H9 (cell line): ENCODE results near the gene PHF8. TPM values are rescaled to one million over a fixed set of nuclear protein-coding genes. Genes with fewer than 3 reads are reported as not detected.

ENCODE experiments used
- DNase-seq: peaks from one replicate; pipeline ENCODE4 v3.0.0-alpha.2; 2017
- H2AFZ ChIP-seq: one replicate; pipeline ENCODE4 v1.6.1; 2013; ENCODE audit warnings: mild to moderate bottlenecking, low read length, control low read depth, moderate library complexity
- H2AK5ac ChIP-seq: 2 replicates; pipeline ENCODE4 v1.6.1; 2013; ENCODE audit warnings: low read length, control low read depth, mixed read lengths; ENCODE audit not compliant: insufficient read length
- H2BK120ac ChIP-seq: one replicate; pipeline ENCODE4 v1.6.1; 2013; ENCODE audit warnings: low read depth, mild to moderate bottlenecking, low read length, control low read depth, inconsistent platforms; ENCODE audit not compliant: poor library complexity, severe bottlenecking
- H2BK12ac ChIP-seq: 2 replicates; pipeline ENCODE4 v1.6.1; 2013; ENCODE audit warnings: low read length, control low read depth, mixed read lengths, low read depth; ENCODE audit not compliant: insufficient read length
- H2BK15ac ChIP-seq: 2 replicates; pipeline ENCODE4 v1.6.1; 2013; ENCODE audit warnings: low read depth, low read length, control low read depth
- H2BK20ac ChIP-seq: one replicate; pipeline ENCODE4 v1.6.1; 2013; ENCODE audit warnings: low read depth, mild to moderate bottlenecking, low read length, control low read depth, inconsistent platforms; ENCODE audit not compliant: poor library complexity, severe bottlenecking
- H2BK5ac ChIP-seq: 2 replicates; pipeline ENCODE4 v1.6.1; 2013; ENCODE audit warnings: low read length, control low read depth, mixed read lengths; ENCODE audit not compliant: insufficient read length
- H3K14ac ChIP-seq: 2 replicates; pipeline ENCODE4 v1.6.1; 2013; ENCODE audit warnings: low read length, control low read depth; ENCODE audit not compliant: insufficient read depth
- H3K18ac ChIP-seq: 2 replicates; pipeline ENCODE4 v1.6.1; 2013; ENCODE audit warnings: low read depth, mild to moderate bottlenecking, mixed read lengths, low read length, control low read depth; ENCODE audit not compliant: insufficient read length
- H3K23ac ChIP-seq: 2 replicates; pipeline ENCODE4 v1.6.1; 2013; ENCODE audit warnings: low read length, control low read depth, mixed read lengths, low read depth; ENCODE audit not compliant: insufficient read length
- H3K23me2 ChIP-seq: 2 replicates; pipeline ENCODE4 v1.6.1; 2013; ENCODE audit warnings: low read depth, mild to moderate bottlenecking, mixed read lengths, low read length, control low read depth; ENCODE audit not compliant: insufficient read length, poor library complexity, severe bottlenecking
- H3K27ac ChIP-seq: 2 replicates; pipeline ENCODE4 v1.5.1; 2013; ENCODE audit warnings: low read length, control low read depth, mixed read lengths, low read depth; ENCODE audit not compliant: insufficient read length
- H3K27me3 ChIP-seq: 2 replicates; pipeline ENCODE4 v1.6.1; 2013; ENCODE audit warnings: low read length, control low read depth, inconsistent platforms; ENCODE audit not compliant: insufficient read depth
- H3K4ac ChIP-seq: 2 replicates; pipeline ENCODE4 v1.6.1; 2013; ENCODE audit warnings: low read depth, mild to moderate bottlenecking, control low read depth, inconsistent platforms, low read length, moderate library complexity
- H3K4me1 ChIP-seq: 2 replicates; pipeline ENCODE4 v1.6.1; 2013; ENCODE audit warnings: low read length, control low read depth, inconsistent platforms; ENCODE audit not compliant: insufficient read depth
- H3K4me2 ChIP-seq: 2 replicates; pipeline ENCODE4 v1.6.1; 2013; ENCODE audit warnings: low read length, control low read depth, mixed read lengths; ENCODE audit not compliant: insufficient read length, insufficient read depth
- H3K56ac ChIP-seq: 2 replicates; pipeline ENCODE4 v1.6.1; 2013; ENCODE audit warnings: low read depth, mild to moderate bottlenecking, mixed read lengths, low read length, control low read depth; ENCODE audit not compliant: insufficient read length
- H3K79me1 ChIP-seq: 2 replicates; pipeline ENCODE4 v1.6.1; 2013; ENCODE audit warnings: low read depth, mild to moderate bottlenecking, moderate library complexity, low read length, control low read depth, inconsistent platforms; ENCODE audit not compliant: insufficient read depth, poor library complexity, severe bottlenecking
- H3K79me2 ChIP-seq: 2 replicates; pipeline ENCODE4 v1.6.1; 2013; ENCODE audit warnings: low read length, control low read depth, inconsistent platforms; ENCODE audit not compliant: insufficient read depth
- H3K9ac ChIP-seq: 2 replicates; pipeline ENCODE4 v1.6.1; 2013; ENCODE audit warnings: low read length, control low read depth, mixed read lengths; ENCODE audit not compliant: insufficient read length; ENCODE audit errors: extremely low read depth
- H3K9me3 ChIP-seq: one replicate; pipeline ENCODE4 v1.6.1; 2013; ENCODE audit warnings: low read depth, low read length, inconsistent platforms; ENCODE audit not compliant: control insufficient read depth
- H3T11ph ChIP-seq: one replicate; pipeline ENCODE4 v1.6.1; 2013; ENCODE audit warnings: mild to moderate bottlenecking, low read length, control low read depth, inconsistent platforms
- H4K20me1 ChIP-seq: one replicate; pipeline ENCODE4 v1.6.1; 2013; ENCODE audit not compliant: control insufficient read depth, insufficient read length, insufficient read depth
- H4K5ac ChIP-seq: 2 replicates; pipeline ENCODE4 v1.6.1; 2013; ENCODE audit warnings: low read depth, mild to moderate bottlenecking, mixed read lengths, low read length, control low read depth; ENCODE audit not compliant: insufficient read length
- H4K8ac ChIP-seq: replicated peaks from 2 replicates; pipeline ENCODE4 v1.6.1; 2013; ENCODE audit warnings: low read length, control low read depth, mixed read lengths, low read depth; ENCODE audit not compliant: insufficient read length
- H4K91ac ChIP-seq: 2 replicates; pipeline ENCODE4 v1.6.1; 2013; ENCODE audit warnings: low read depth, mild to moderate bottlenecking, moderate library complexity, mixed read lengths, low read length, control low read depth; ENCODE audit not compliant: insufficient read length
- H3K27ac Mint-ChIP-seq, 3 experiments: 2 replicates in 2 of 3; 3 replicates in 1 of 3; pipeline ENCODE4 v1.8.0; 2020 to 2021; ENCODE audit warnings: mixed read lengths in 3 of 3, mild to moderate bottlenecking in 1 of 3, moderate library complexity in 1 of 3
- H3K27me3 Mint-ChIP-seq: 2 replicates; pipeline ENCODE4 v1.8.0; 2021; ENCODE audit warnings: low read depth, mild to moderate bottlenecking, moderate library complexity, mixed read lengths
- H3K36me3 Mint-ChIP-seq, 3 experiments: 2 replicates in 2 of 3; 3 replicates in 1 of 3; pipeline ENCODE4 v1.8.0; 2020 to 2021; ENCODE audit warnings: low read depth in 3 of 3, mixed read lengths in 3 of 3; ENCODE audit not compliant: insufficient read depth in 1 of 3
- H3K4me1 Mint-ChIP-seq, 2 experiments: 2 replicates each; pipeline ENCODE4 v1.8.0; 2020; ENCODE audit warnings: mixed read lengths in 2 of 2
- H3K4me3 Mint-ChIP-seq, 2 experiments: 2 replicates in 1 of 2; 3 replicates in 1 of 2; pipeline ENCODE4 v1.8.0; 2020 to 2021; ENCODE audit warnings: mild to moderate bottlenecking in 2 of 2, mixed read lengths in 2 of 2, moderate library complexity in 1 of 2
- H3K9me3 Mint-ChIP-seq, 2 experiments: 2 replicates in 1 of 2; 3 replicates in 1 of 2; pipeline ENCODE4 v1.8.0; 2020; ENCODE audit warnings: mild to moderate bottlenecking in 2 of 2, mixed read lengths in 2 of 2, moderate library complexity in 1 of 2
- CTCF ChIP-seq: fragments of 200-600 bp; sonication (generic); conservative IDR thresholded peaks from 3 replicates; pipeline ENCODE4 v1.8.0; 2021; ENCODE audit warnings: antibody characterized with exemption, mild to moderate bottlenecking
- WGBS: extraction: QIAGEN DNeasy Blood & Tissue Kit; methylation state at CpG from one replicate; pipeline ENCODE4 v1.1.7; 2013; ENCODE audit warnings: missing lambda C conversion rate, low lambda C conversion rate, mixed read lengths; ENCODE audit not compliant: insufficient read length; ENCODE audit errors: extremely low coverage; 5-methylcytosine and 5-hydroxymethylcytosine counted together
- total RNA-seq: library from RNA; stranded (reverse); gene quantifications from 2 replicates; pipeline ENCODE4 v1.2.1, GENCODE V29; 2021

The PHF8 gene
- total RNA-seq, 1 experiment from 2014 or later = 38.9 TPM

GRCh38 chrX:53940180-53940579 lies 104.1 kb downstream of the PHF8 start:
- H4K91ac ChIP-seq = no peak overlapping the region
- no peak overlapping the region for H3K18ac ChIP-seq
- H3K4ac ChIP-seq = no peak overlapping the region
- H3T11ph ChIP-seq = no peak overlapping the region
- no peak overlapping the region for H2BK20ac ChIP-seq
- H2BK120ac ChIP-seq = no peak overlapping the region
- H2BK5ac ChIP-seq = no peak overlapping the region
- H3K9ac ChIP-seq = no peak overlapping the region
- H4K8ac ChIP-seq = no peak overlapping the region
- H3K4me1 ChIP-seq = no peaks in the 10 kb centered on the region
- H3K4me1 Mint-ChIP-seq = no peaks in the 10 kb centered on the region
- H2AFZ ChIP-seq = no peak overlapping the region
- no peak overlapping the region for H4K5ac ChIP-seq
- no peaks in the 10 kb centered on the region for H3K27me3 ChIP-seq
- H3K27ac Mint-ChIP-seq = no peak overlapping the region
- H3K27ac ChIP-seq = no peak overlapping the region
- no peak overlapping the region for H3K56ac ChIP-seq
- peaks cover 2% of the 10 kb centered on the region for H3K27me3 Mint-ChIP-seq
- H3K23me2 ChIP-seq = no peaks in the 10 kb centered on the region
- WGBS = no CpG with 5 or more reads among the region's 8 CpGs
- no peaks in the 10 kb centered on the region for H3K79me2 ChIP-seq
- H3K4me3 Mint-ChIP-seq = no peak overlapping the region
- no peak overlapping the region for H3K14ac ChIP-seq
- H3K9me3 Mint-ChIP-seq = peaks cover 71 to 72% of the 10 kb centered on the region in 2 experiments
- H3K79me1 ChIP-seq = no peaks in the 10 kb centered on the region
- H2AK5ac ChIP-seq = no peak overlapping the region
- peaks cover 21 to 73% (median 43%) of the 10 kb centered on the region in 3 experiments; a peak in 6 of 7 replicates for H3K36me3 Mint-ChIP-seq
- DNase-seq = no peak
- no peak overlapping the region for H2BK12ac ChIP-seq
- no peak overlapping the region for H3K23ac ChIP-seq
- H2BK15ac ChIP-seq = no peak overlapping the region
- H4K20me1 ChIP-seq = no peaks in the 10 kb centered on the region
- no peak for TF ChIP-seq CTCF
- peaks cover 29% of the 10 kb centered on the region for H3K9me3 ChIP-seq
- H3K4me2 ChIP-seq = no peak overlapping the region
